Mononuclear cell (primary cell): ENCODE data around the gene SETMAR. TPM values are rescaled to one million over a fixed set of nuclear protein-coding genes. Genes with fewer than 3 reads are reported as not detected.

ENCODE experiments used
- H3K27me3 ChIP-seq: 2 replicates; pipeline ENCODE4 v1.6.0; 2011; ENCODE audit warnings: low read length, control low read depth; ENCODE audit not compliant: insufficient read depth
- H3K4me1 ChIP-seq: 2 replicates; pipeline ENCODE4 v1.5.1; 2011; ENCODE audit warnings: mild to moderate bottlenecking, low read length, control low read depth; ENCODE audit not compliant: insufficient read depth
- H3K4me3 ChIP-seq: 2 replicates; pipeline ENCODE4 v1.5.1; 2011; ENCODE audit warnings: mild to moderate bottlenecking, low read length, moderate library complexity
- H3K9me3 ChIP-seq: 2 replicates; pipeline ENCODE4 v1.5.1; 2011; ENCODE audit warnings: low read depth, mild to moderate bottlenecking, control low read depth, low read length
- total RNA-seq: library from RNA; depleted of rRNA; stranded (reverse); fragments of >200 nt; gene quantifications from one replicate; pipeline ENCODE4 v1.2.3, GENCODE V29; 2012

SETMAR gene
- total RNA-seq, 1 donor = 9.2 TPM

DNA sequence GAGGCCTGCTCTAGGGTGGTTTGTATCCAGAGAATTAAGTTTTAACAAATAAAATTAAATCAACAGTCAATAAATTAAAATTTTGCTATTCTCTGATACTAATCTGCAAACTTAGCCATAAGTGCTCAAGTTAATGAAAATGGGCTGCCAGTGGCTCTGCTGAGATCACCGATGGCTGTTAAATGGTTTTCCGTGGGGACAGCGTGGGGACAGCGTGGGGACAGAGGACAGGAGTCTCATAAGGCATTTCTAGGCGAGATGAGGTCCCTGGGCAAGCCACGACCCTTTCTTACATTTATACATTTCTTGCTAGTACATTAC is 53.0 kb downstream of the SETMAR start:
- Histone ChIP-seq H3K27me3 (no peaks in the 10 kb centered on the region), H3K4me1 (peaks cover 8% of the 10 kb centered on the region), H3K4me3 (no peak overlapping the region), H3K9me3 (no peaks in the 10 kb centered on the region)

DNA sequence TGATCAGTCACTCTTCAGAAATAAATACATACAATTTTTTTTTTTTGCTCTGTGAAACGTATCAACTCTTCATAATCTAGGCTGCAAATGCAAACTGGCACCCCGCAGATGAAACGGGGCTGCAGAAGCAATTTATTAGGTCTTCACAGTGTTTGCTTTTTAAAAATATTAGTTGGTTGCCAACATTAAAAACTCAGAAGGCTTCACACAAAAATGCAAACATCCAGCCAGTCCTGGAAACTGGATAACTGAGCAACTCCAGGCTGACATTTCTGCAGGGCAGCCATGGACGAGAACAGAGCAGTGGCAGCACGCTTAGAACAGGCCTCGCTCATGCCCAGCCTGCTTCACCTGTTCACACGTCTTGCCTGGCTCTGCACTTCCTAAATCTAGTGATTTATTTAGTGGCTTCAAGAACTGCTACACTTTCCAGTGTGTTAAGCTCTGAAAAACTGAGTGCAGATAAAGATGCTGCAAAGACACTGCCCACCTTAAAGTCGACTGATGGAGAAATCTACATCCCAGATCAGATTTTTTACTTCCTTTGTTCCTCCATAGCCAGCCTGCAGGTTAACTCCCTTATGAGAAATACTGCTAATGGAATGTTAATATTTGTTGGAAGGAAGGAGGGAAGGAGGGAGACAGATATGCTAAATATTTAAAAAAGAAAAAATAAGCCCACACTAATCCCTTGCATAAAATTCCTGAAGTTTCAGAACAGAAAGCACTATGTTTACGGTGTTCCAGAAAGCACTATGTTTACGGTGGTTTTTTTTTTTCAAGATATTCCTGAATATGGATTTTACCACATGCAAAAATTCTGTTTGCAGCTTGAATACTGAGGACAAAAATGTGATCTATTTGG is 53.6 kb downstream of the SETMAR start:
- no peaks in the 10 kb centered on the region for H3K9me3 ChIP-seq
- H3K4me3 ChIP-seq = no peak overlapping the region
- H3K27me3 ChIP-seq = no peaks in the 10 kb centered on the region
- peaks cover 2% of the 10 kb centered on the region for H3K4me1 ChIP-seq

GRCh38 chr3:4358273-4358672 is 55.1 kb downstream of the SETMAR start:
- no peak overlapping the region for H3K4me3 ChIP-seq
- H3K27me3 ChIP-seq = no peaks in the 10 kb centered on the region
- H3K9me3 ChIP-seq = no peaks in the 10 kb centered on the region
- no peaks in the 10 kb centered on the region for H3K4me1 ChIP-seq

DNA sequence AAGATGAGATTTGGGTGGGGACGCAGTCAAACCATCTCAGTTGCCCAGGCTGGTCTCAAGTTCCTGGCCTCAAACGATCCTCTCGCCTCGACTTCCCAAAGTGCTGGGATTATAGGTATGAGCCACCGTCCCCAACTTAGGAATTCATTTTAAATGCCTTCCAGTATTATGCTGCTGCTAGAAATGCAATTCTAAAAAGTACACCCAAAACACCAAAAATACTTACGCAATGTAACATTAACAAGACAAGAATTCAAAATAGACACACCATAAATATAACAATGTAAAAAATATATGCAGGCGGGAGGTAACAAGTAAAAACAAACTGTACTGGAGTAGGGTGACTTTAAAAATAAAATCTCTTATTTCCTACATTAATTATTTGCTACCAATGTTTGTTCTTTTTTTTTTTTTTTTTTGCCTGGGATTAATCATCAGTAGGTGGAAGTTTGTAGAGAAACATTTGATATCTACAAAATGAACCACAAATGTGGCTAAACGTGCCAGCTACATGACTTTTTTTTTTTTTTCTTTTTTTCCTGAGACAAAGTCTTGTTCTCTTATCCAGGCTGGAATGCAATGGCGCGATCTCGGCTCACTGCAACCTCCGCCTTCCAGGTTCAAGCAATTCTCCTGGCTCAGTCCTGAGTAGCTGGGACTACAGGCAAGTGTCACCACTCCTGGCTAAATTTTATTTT is 56.8 kb downstream of the SETMAR start:
- Histone ChIP-seq H3K9me3 (no peaks in the 10 kb centered on the region), H3K4me3 (no peak overlapping the region), H3K27me3 (no peaks in the 10 kb centered on the region), H3K4me1 (no peaks in the 10 kb centered on the region)

- Histone ChIP-seq H3K4me3 (no peak overlapping the region), H3K4me1 (no peaks in the 10 kb centered on the region), H3K27me3 (no peaks in the 10 kb centered on the region), H3K9me3 (no peaks in the 10 kb centered on the region)
These were observed 57.6 kb downstream of the SETMAR start for GRCh38 chr3:4360817-4361216.

- Histone ChIP-seq H3K4me3 (no peak overlapping the region), H3K9me3 (no peaks in the 10 kb centered on the region), H3K27me3 (no peaks in the 10 kb centered on the region), H3K4me1 (no peaks in the 10 kb centered on the region)
These were observed 59.4 kb downstream of the SETMAR start for GRCh38 chr3:4362523-4362922.

Other genes with a start within 250 kb of the SETMAR start
- 31.7 TPM for gene SUMF1, start 163.9 kb downstream of the SETMAR start, total RNA-seq
- 116 TPM for gene ITPR1, start 190.0 kb downstream of the SETMAR start, total RNA-seq